H1 (cell line): Measurements from ENCODE around the gene MAPRE3. TPM values are rescaled to one million over a fixed set of nuclear protein-coding genes. Genes with fewer than 3 reads are reported as not detected.

Experiments used
- CTCF ChIA-PET: fragments of 300-600 bp; sonication (Branson Sonifier 250); formaldehyde crosslinking; loops from one replicate; lab custom pipeline; 2021; ENCODE audit not compliant: partially characterized antibody; lab: Charles Lee
- POLR2A ChIA-PET: fragments of 300-600 bp; sonication (Branson Sonifier 250); formaldehyde crosslinking; loops from one replicate; lab custom pipeline; 2021; ENCODE audit warnings: inconsistent platforms; ENCODE audit not compliant: partially characterized antibody; lab: Charles Lee
- DNase-seq, 2 experiments: peaks; one replicate each; pipeline versions ENCODE4 v3.0.0 to v3.0.0-alpha.2; 2010 to 2022; ENCODE audit warnings: low spot score in 2 of 2, low read depth in 1 of 2, mixed read lengths in 1 of 2
- FAIRE-seq: peaks from 2 replicates; lab custom pipeline; 2011; peaks lifted over from hg19 to GRCh38; lab: Jason Lieb, UNC
- H2AFZ ChIP-seq: 2 replicates; pipeline ENCODE4 v1.8.1; 2012; ENCODE audit warnings: low read length, inconsistent platforms
- H2AK5ac ChIP-seq: 2 replicates; pipeline ENCODE4 v1.6.1; 2013; ENCODE audit warnings: low read depth, low read length
- H2BK120ac ChIP-seq: replicated peaks from 2 replicates; pipeline ENCODE3; 2013; ENCODE audit warnings: low read depth, low read length, inconsistent platforms
- H2BK12ac ChIP-seq: 2 replicates; pipeline ENCODE4 v1.6.1; 2013; ENCODE audit warnings: low read depth, low read length
- H2BK15ac ChIP-seq: 2 replicates; pipeline ENCODE4 v1.6.1; 2013; ENCODE audit warnings: low read length
- H2BK20ac ChIP-seq: 2 replicates; pipeline ENCODE4 v1.6.1; 2013; ENCODE audit warnings: low read length
- H2BK5ac ChIP-seq: 2 replicates; pipeline ENCODE4 v1.6.1; 2013; ENCODE audit warnings: low read depth, low read length
- H3K14ac ChIP-seq: 2 replicates; pipeline ENCODE4 v1.6.1; 2013; ENCODE audit warnings: inconsistent platforms; ENCODE audit not compliant: insufficient read length
- H3K18ac ChIP-seq: 2 replicates; pipeline ENCODE4 v1.6.1; 2013; ENCODE audit warnings: low read length; ENCODE audit errors: extremely low read depth
- H3K23ac ChIP-seq: 2 replicates; pipeline ENCODE4 v1.6.1; 2013; ENCODE audit warnings: inconsistent platforms; ENCODE audit not compliant: insufficient read length
- H3K23me2 ChIP-seq: 2 replicates; pipeline ENCODE4 v1.6.1; 2013; ENCODE audit warnings: low read depth, low read length
- H3K27ac ChIP-seq: 2 replicates; pipeline ENCODE4 v1.6.1; 2011; ENCODE audit warnings: low read depth, low read length, inconsistent platforms
- H3K27me3 ChIP-seq, 4 experiments: replicated peaks in 1 of 4; 1 replicate in 1 of 4; 2 replicates in 3 of 4; pipeline versions ENCODE4 v1.6.1 to v1.8.1; 2011 to 2013; ENCODE audit warnings: low read length in 3 of 4, mild to moderate bottlenecking in 3 of 4, inconsistent platforms in 2 of 4, mixed read lengths in 2 of 4, moderate library complexity in 1 of 4; ENCODE audit not compliant: control insufficient read depth in 3 of 4, insufficient read depth in 3 of 4; ENCODE audit errors: extremely low read depth in 1 of 4
- H3K36me3 ChIP-seq, 4 experiments: 2 replicates each; pipeline versions ENCODE4 v1.6.1 to v1.8.1; 2011 to 2013; ENCODE audit warnings: mild to moderate bottlenecking in 4 of 4, low read length in 3 of 4, moderate library complexity in 2 of 4, control low read depth in 1 of 4, inconsistent platforms in 1 of 4; ENCODE audit not compliant: insufficient read depth in 4 of 4, control insufficient read depth in 2 of 4
- H3K4ac ChIP-seq: replicated peaks from 2 replicates; pipeline ENCODE3; 2013; ENCODE audit warnings: low read length, low read depth, mixed read lengths, inconsistent platforms; ENCODE audit not compliant: insufficient read length
- H3K4me1 ChIP-seq, 4 experiments: replicated peaks in 1 of 4; 1 replicate in 1 of 4; 2 replicates in 3 of 4; pipeline versions ENCODE4 v1.6.1 to v1.8.1; 2011 to 2013; ENCODE audit warnings: low read length in 3 of 4, inconsistent platforms in 2 of 4, mixed read lengths in 1 of 4; ENCODE audit not compliant: insufficient read depth in 4 of 4, control insufficient read depth in 3 of 4
- H3K4me2 ChIP-seq, 2 experiments: 2 replicates each; pipeline versions ENCODE4 v1.6.1 to v1.8.1; 2011 to 2013; ENCODE audit warnings: low read depth in 2 of 2, low read length in 2 of 2, control low read depth in 1 of 2, inconsistent platforms in 1 of 2, mild to moderate bottlenecking in 1 of 2; ENCODE audit not compliant: insufficient read depth in 1 of 2
- H3K4me3 ChIP-seq, 4 experiments: fragments of 200-600, 300-600 bp in 1 of 4; sonication (generic), shearing (Covaris generic), sonication (Bioruptor Twin) in 1 of 4; 2 replicates each; pipeline versions ENCODE4 v1.5.1 to v1.8.1; 2011 to 2016; ENCODE audit warnings: low read length in 4 of 4, low read depth in 3 of 4, control low read depth in 2 of 4, inconsistent platforms in 2 of 4, mild to moderate bottlenecking in 2 of 4, mixed read lengths in 1 of 4, moderate library complexity in 1 of 4; ENCODE audit not compliant: insufficient read depth in 2 of 4; ENCODE audit errors: extremely low read depth in 1 of 4
- H3K56ac ChIP-seq: replicated peaks from 2 replicates; pipeline ENCODE3; 2013; ENCODE audit warnings: low read depth, mild to moderate bottlenecking, mixed read lengths, low read length, inconsistent platforms; ENCODE audit not compliant: insufficient read length
- H3K79me1 ChIP-seq: 2 replicates; pipeline ENCODE4 v1.6.1; 2013; ENCODE audit warnings: low read depth, low read length, control low read depth
- H3K79me2 ChIP-seq, 2 experiments: 2 replicates each; pipeline versions ENCODE4 v1.6.1 to v1.8.1; 2012 to 2013; ENCODE audit warnings: low read length in 2 of 2, mild to moderate bottlenecking in 2 of 2, inconsistent platforms in 1 of 2; ENCODE audit not compliant: insufficient read depth in 2 of 2, control insufficient read depth in 1 of 2
- H3K9ac ChIP-seq, 4 experiments: replicated peaks in 1 of 4; 1 replicate in 1 of 4; 2 replicates in 3 of 4; pipeline versions ENCODE4 v1.6.1 to v1.8.1; 2011 to 2013; ENCODE audit warnings: low read depth in 3 of 4, low read length in 3 of 4, control low read depth in 2 of 4, mild to moderate bottlenecking in 2 of 4, moderate library complexity in 2 of 4, inconsistent platforms in 1 of 4; ENCODE audit errors: extremely low read depth in 1 of 4
- H3K9me3 ChIP-seq, 2 experiments: 2 replicates each; pipeline versions ENCODE4 v1.6.1 to v1.8.1; 2012 to 2013; ENCODE audit warnings: mild to moderate bottlenecking in 2 of 2, moderate library complexity in 2 of 2, control low read depth in 1 of 2, inconsistent platforms in 1 of 2, low read depth in 1 of 2, low read length in 1 of 2, mixed read lengths in 1 of 2; ENCODE audit not compliant: insufficient read depth in 2 of 2
- H4K20me1 ChIP-seq, 2 experiments: replicated peaks in 1 of 2; 2 replicates each; pipeline versions ENCODE3 to v1.8.1; 2011 to 2013; ENCODE audit warnings: inconsistent platforms in 2 of 2, low read length in 2 of 2, mild to moderate bottlenecking in 1 of 2; ENCODE audit not compliant: insufficient read depth in 2 of 2, control insufficient read depth in 1 of 2
- H4K5ac ChIP-seq: 2 replicates; pipeline ENCODE4 v1.6.1; 2013; ENCODE audit warnings: low read length, low read depth, mixed read lengths, inconsistent platforms; ENCODE audit not compliant: insufficient read length
- H4K8ac ChIP-seq: 2 replicates; pipeline ENCODE4 v1.8.0; 2013; ENCODE audit warnings: mild to moderate bottlenecking, moderate library complexity, low read length, inconsistent platforms; ENCODE audit not compliant: insufficient read depth; ENCODE audit errors: extremely low read depth
- H4K91ac ChIP-seq: replicated peaks from 2 replicates; pipeline ENCODE3; 2013; ENCODE audit warnings: low read length, mixed read lengths, inconsistent platforms; ENCODE audit not compliant: insufficient read length
- ASH2L ChIP-seq: fragments of 200-600, 300-600 bp; sonication (generic); IDR thresholded peaks from one replicate; pipeline ENCODE4 v1.7.1; 2017; ENCODE audit warnings: low read length
- ATF3 ChIP-seq: IDR thresholded peaks from 2 replicates; pipeline ENCODE4 v1.6.1; 2011; ENCODE audit warnings: low read depth, mild to moderate bottlenecking, low read length; ENCODE audit not compliant: insufficient read depth
- BRCA1 ChIP-seq: IDR thresholded peaks from 2 replicates; pipeline ENCODE4 v1.6.1; 2012; ENCODE audit warnings: low read depth, low read length, improper control_type of control experiment
- GTF2F1 ChIP-seq: IDR thresholded peaks from 2 replicates; pipeline ENCODE4 v1.6.1; 2012; ENCODE audit warnings: low read depth, low read length, improper control_type of control experiment, borderline replicate concordance
- RBBP5 ChIP-seq: IDR thresholded peaks from 2 replicates; pipeline ENCODE4 v1.7.1; 2012; ENCODE audit warnings: low read depth, mild to moderate bottlenecking, inconsistent platforms, low read length, moderate library complexity, borderline replicate concordance
- RFX5 ChIP-seq: IDR thresholded peaks from 2 replicates; pipeline ENCODE4 v1.6.1; 2011; ENCODE audit warnings: low read depth, low read length, improper control_type of control experiment, borderline replicate concordance
- SIN3A ChIP-seq, 2 experiments: IDR thresholded peaks in 1 of 2; conservative IDR thresholded peaks in 1 of 2; 2 replicates each; pipeline ENCODE4 v1.6.1; 2011 to 2012; ENCODE audit warnings: low read length in 2 of 2, improper control_type of control experiment in 1 of 2, low read depth in 1 of 2, mild to moderate bottlenecking in 1 of 2
- SRF ChIP-seq: IDR thresholded peaks from 2 replicates; pipeline ENCODE4 v1.6.1; 2011; ENCODE audit warnings: mild to moderate bottlenecking, low read depth, low read length, moderate library complexity
- TAF1 ChIP-seq: IDR thresholded peaks from 2 replicates; pipeline ENCODE4 v1.6.1; 2011; ENCODE audit warnings: mild to moderate bottlenecking, low read depth, low read length
- TCF12 ChIP-seq: IDR thresholded peaks from 2 replicates; pipeline ENCODE4 v1.6.1; 2011; ENCODE audit warnings: low read depth, mild to moderate bottlenecking, low read length
- WGBS, 2 experiments: shearing (Covaris generic) in 1 of 2; methylation state at CpG; one replicate each; pipeline versions ENCODE4 v1.1.6 to v1.1.7; 2013 to 2015; ENCODE audit warnings: low lambda C conversion rate in 2 of 2, mixed read lengths in 2 of 2, inconsistent platforms in 1 of 2, low coverage in 1 of 2, missing lambda C conversion rate in 1 of 2; ENCODE audit not compliant: insufficient replicate concordance in 2 of 2, insufficient coverage in 1 of 2, insufficient read length in 1 of 2; ENCODE audit errors: extremely low coverage in 1 of 2, missing lambda C conversion rate in 1 of 2; 5-methylcytosine and 5-hydroxymethylcytosine counted together
- polyA plus RNA-seq, 7 experiments: library from polyadenylated mRNA; depleted of rRNA in 3 of 7; stranded (reverse) in 5 of 7; unstranded in 2 of 7; fragments of >200 nt in 5 of 7; fragments of 200-250 nt in 2 of 7; gene quantifications; 1 replicate in 5 of 7; 2 replicates in 1 of 7; 4 replicates in 1 of 7; pipeline versions ENCODE4 v1.2.1 to v1.2.3, GENCODE V29; 2011 to 2013; ENCODE audit warnings: missing spikeins in 2 of 7, mixed read lengths in 2 of 7
- total RNA-seq: library from RNA; stranded (reverse); fragmentation: NEBNext Ultra II Directional; extraction: Animal tissue kit (Norgen Biotek cat#: 25700); gene quantifications from 2 replicates; pipeline ENCODE4 v1.2.1, GENCODE V29; 2021

The MAPRE3 gene
- total and polyA plus RNA-seq, 2 of the 8 experiments (the other 6 are each of a cell fraction or from before 2014, with no cell fraction given) = 4.9 to 6.6 TPM

GRCh38 chr2:26922405-26923188, 47.8 kb upstream of the MAPRE3 start:
- ChIA-PET POLR2A (interaction anchor here (1.1 to 2.3 kb wide), 3 partner anchors 10 to 76 kb away, joined by 4 to 6 read pairs (median 6); no protein-coding TSS in a partner anchor), CTCF (interaction anchor here (0.6 to 3.3 kb wide), 45 partner anchors 10 to 1401 kb away, joined by 3 to 55 read pairs (median 5); partner anchors contain the start of gene DPYSL5)
- Histone ChIP-seq H2AFZ (no peak overlapping the region), H3K4me3 (no peak overlapping the region), H3K9ac (no peak overlapping the region), H2BK20ac (no peak overlapping the region), H3K14ac (no peak overlapping the region), H2BK5ac (no peak overlapping the region), H3K36me3 (no peaks in the 10 kb centered on the region), H3K27me3 (no peaks in the 10 kb centered on the region), H3K79me2 (no peaks in the 10 kb centered on the region), H3K79me1 (no peaks in the 10 kb centered on the region), H4K91ac (no peak overlapping the region), H3K18ac (no peak overlapping the region), H2BK15ac (no peak overlapping the region), H3K23ac (no peak overlapping the region), H3K4me2 (no peak overlapping the region), H3K4ac (no peak overlapping the region), H3K23me2 (no peaks in the 10 kb centered on the region), H3K27ac (no peak overlapping the region), H4K5ac (no peak overlapping the region), H3K4me1 (peaks cover 0 to 8% (median 5%) of the 10 kb centered on the region in 4 experiments; a peak in 5 of 7 replicates), H3K56ac (no peak overlapping the region), H3K9me3 (no peaks in the 10 kb centered on the region), H4K20me1 (no peaks in the 10 kb centered on the region), H2BK12ac (no peak overlapping the region), H2BK120ac (no peak overlapping the region), H2AK5ac (no peak overlapping the region), H4K8ac (no peak overlapping the region)
- FAIRE-seq = peak; percentile 86
- WGBS, 2 experiments = 33% methylated on average over 8 of the region's 8 CpGs; no CpG with 5 or more reads in 1 of the 2 experiments
- DNase-seq = no peak
- TF ChIP-seq SIN3A (conservative IDR thresholded peaks at IDR 0.05 in 1 of 2, IDR thresholded peaks at IDR 0.05 in 1 of 2; ENCODE audit: low read depth in 1 of 2, low read length in 2 of 2) (peak in 1 of 2 experiments; percentile 42; a peak in 1 of 4 replicates), BRCA1 (no peak), RBBP5 (no peak), TCF12 (0 out of 2 replicates have a peak, but pooled peaks have one; percentile 24), GTF2F1 (no peak), ATF3 (no peak), ASH2L (no peak), RFX5 (no peak), TAF1 (no peak), SRF (no peak)
